Fibroblast of lung (primary cell): ENCODE data around the gene THAP10. TPM values are rescaled to one million over a fixed set of nuclear protein-coding genes. Genes with fewer than 3 reads are reported as not detected.

ENCODE experiments used
- DNase-seq, 2 donors: peaks; one replicate each; pipeline versions ENCODE4 v3.0.0 to v3.0.0-alpha.2; 2010; ENCODE audit warnings: low read depth in 2 of 2
- H2AFZ ChIP-seq: 2 replicates; pipeline ENCODE4 v1.5.1; 2012; ENCODE audit warnings: low read length, control low read depth, inconsistent platforms
- H3K27ac ChIP-seq: 2 replicates; pipeline ENCODE4 v1.5.1; 2011; ENCODE audit warnings: low read length, control low read depth; ENCODE audit not compliant: insufficient read depth
- H3K27me3 ChIP-seq: 2 replicates; pipeline ENCODE4 v1.5.1; 2011; ENCODE audit warnings: mild to moderate bottlenecking, low read length; ENCODE audit not compliant: control insufficient read depth, insufficient read depth
- H3K36me3 ChIP-seq: 2 replicates; pipeline ENCODE4 v1.5.1; 2011; ENCODE audit warnings: low read length; ENCODE audit not compliant: control insufficient read depth, insufficient read depth
- H3K4me1 ChIP-seq: 2 replicates; pipeline ENCODE4 v1.5.1; 2011; ENCODE audit warnings: low read length; ENCODE audit not compliant: control insufficient read depth, insufficient read depth; ENCODE audit errors: extremely low read depth
- H3K4me2 ChIP-seq: 2 replicates; pipeline ENCODE4 v1.5.1; 2011; ENCODE audit warnings: low read length, control low read depth; ENCODE audit not compliant: insufficient read depth; ENCODE audit errors: extremely low read depth
- H3K4me3 ChIP-seq, 4 experiments: fragments of 200-600 bp in 1 of 4; sonication (generic) in 1 of 4; replicated peaks in 1 of 4; 2 replicates each; pipeline ENCODE4 v1.5.1; 2011 to 2016; ENCODE audit warnings: low read length in 4 of 4, low read depth in 3 of 4, mild to moderate bottlenecking in 3 of 4, control low read depth in 2 of 4, inconsistent platforms in 1 of 4, mixed read lengths in 1 of 4; ENCODE audit not compliant: insufficient read depth in 1 of 4; ENCODE audit errors: control extremely low read depth in 1 of 4
- H3K79me2 ChIP-seq: 2 replicates; pipeline ENCODE4 v1.5.1; 2012; ENCODE audit warnings: mild to moderate bottlenecking, low read length, inconsistent platforms; ENCODE audit not compliant: control insufficient read depth, insufficient read depth
- H3K9ac ChIP-seq: 2 replicates; pipeline ENCODE4 v1.5.1; 2011; ENCODE audit warnings: mild to moderate bottlenecking, low read length, control low read depth; ENCODE audit not compliant: insufficient read depth
- H3K9me3 ChIP-seq: 2 replicates; pipeline ENCODE4 v1.5.1; 2012; ENCODE audit warnings: low read depth, low read length; ENCODE audit not compliant: control insufficient read depth, insufficient read depth
- H4K20me1 ChIP-seq: 2 replicates; pipeline ENCODE4 v1.5.1; 2011; ENCODE audit warnings: low read length; ENCODE audit not compliant: control insufficient read depth, insufficient read depth; ENCODE audit errors: extremely low read depth
- EZH2 ChIP-seq: IDR thresholded peaks from 2 replicates; pipeline ENCODE4 v1.5.1; 2012; ENCODE audit warnings: low read length, control low read depth, mild to moderate bottlenecking; ENCODE audit errors: missing control alignments
- polyA plus RNA-seq, 2 donors: library from polyadenylated mRNA; depleted of rRNA in 1 of 2; stranded (reverse) in 1 of 2; unstranded in 1 of 2; fragments of >200 nt; gene quantifications; 2 replicates each; pipeline ENCODE4 v1.2.1, GENCODE V29; 2011 to 2012; ENCODE audit warnings: missing spikeins in 1 of 2
- total RNA-seq: library from RNA; depleted of rRNA; stranded (reverse); fragments of >200 nt; gene quantifications from 2 replicates; pipeline ENCODE4 v1.2.1, GENCODE V29; 2014
- TF ChIP-seq, protein P1 (sequence below), 2 donors: IDR thresholded peaks in 1 of 2; conservative IDR thresholded peaks in 1 of 2; 1 replicate in 1 of 2; 2 replicates in 1 of 2; pipeline ENCODE4 v1.5.1; 2011 to 2012; ENCODE audit warnings: low read length in 2 of 2, control low read depth in 1 of 2, inconsistent platforms in 1 of 2, low read depth in 1 of 2, mild to moderate bottlenecking in 1 of 2

THAP10 gene
- total and polyA plus RNA-seq, 2 donors (not counting 1 experiment from before 2014, with no cell fraction given) = 4.6 to 5.0 TPM

- Histone ChIP-seq H3K79me2 (no peaks in the 10 kb centered on the region), H3K27ac (no peak overlapping the region), H3K4me1 (peaks cover 31% of the 10 kb centered on the region)
These were observed 25.1 kb downstream of the THAP10 start for GRCh38 chr15:70866982-70867641.

DNA sequence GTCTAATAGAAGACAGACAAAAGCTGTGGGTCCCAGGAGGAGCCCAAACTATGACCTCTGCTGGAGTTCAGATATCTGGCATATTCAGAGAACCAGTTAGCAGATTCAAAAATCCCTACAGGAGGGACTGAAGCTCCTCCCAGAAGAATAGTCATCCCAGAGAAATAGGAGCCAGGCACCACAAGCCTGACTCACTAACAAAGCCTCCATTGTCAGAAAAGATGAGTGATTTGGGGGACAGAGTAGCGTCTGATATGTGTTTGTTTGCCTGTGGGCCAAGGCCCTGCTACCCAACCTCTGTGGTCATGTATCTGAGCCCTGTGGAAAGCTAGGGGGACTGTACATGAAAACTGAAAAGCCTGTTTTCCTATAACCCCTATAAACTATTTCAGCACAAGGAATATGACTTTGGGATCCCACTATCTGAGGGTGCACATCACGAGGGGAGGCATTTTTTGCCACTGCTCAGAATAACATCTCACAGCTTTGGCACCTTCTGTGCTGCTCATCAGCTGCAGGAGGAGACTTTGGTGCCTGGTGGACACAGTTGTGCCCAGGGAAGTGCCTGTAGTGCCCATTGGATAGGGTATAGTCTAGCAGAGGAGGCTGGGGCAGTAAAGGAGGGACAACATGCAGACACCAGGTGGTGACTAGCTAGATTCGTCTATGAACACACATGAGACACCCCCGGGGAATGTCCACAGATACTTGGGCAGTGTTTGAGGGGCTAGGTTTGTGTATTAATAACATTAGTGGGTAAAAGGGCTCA, 28.6 kb downstream of the THAP10 start:
- Histone ChIP-seq H3K27me3 (no peaks in the 10 kb centered on the region), H3K4me3 (no peak overlapping the region), H3K4me1 (peaks cover 22% of the 10 kb centered on the region), H3K36me3 (no peaks in the 10 kb centered on the region), H3K27ac (peak overlapping the region; percentile 59), H3K9me3 (no peaks in the 10 kb centered on the region), H3K79me2 (no peaks in the 10 kb centered on the region), H3K9ac (no peak overlapping the region), H2AFZ (no peak overlapping the region), H4K20me1 (no peaks in the 10 kb centered on the region), H3K4me2 (peak overlapping the region; percentile 0)
- DNase-seq = peak; percentile 85 to 94
- TF ChIP-seq, protein P1, sequence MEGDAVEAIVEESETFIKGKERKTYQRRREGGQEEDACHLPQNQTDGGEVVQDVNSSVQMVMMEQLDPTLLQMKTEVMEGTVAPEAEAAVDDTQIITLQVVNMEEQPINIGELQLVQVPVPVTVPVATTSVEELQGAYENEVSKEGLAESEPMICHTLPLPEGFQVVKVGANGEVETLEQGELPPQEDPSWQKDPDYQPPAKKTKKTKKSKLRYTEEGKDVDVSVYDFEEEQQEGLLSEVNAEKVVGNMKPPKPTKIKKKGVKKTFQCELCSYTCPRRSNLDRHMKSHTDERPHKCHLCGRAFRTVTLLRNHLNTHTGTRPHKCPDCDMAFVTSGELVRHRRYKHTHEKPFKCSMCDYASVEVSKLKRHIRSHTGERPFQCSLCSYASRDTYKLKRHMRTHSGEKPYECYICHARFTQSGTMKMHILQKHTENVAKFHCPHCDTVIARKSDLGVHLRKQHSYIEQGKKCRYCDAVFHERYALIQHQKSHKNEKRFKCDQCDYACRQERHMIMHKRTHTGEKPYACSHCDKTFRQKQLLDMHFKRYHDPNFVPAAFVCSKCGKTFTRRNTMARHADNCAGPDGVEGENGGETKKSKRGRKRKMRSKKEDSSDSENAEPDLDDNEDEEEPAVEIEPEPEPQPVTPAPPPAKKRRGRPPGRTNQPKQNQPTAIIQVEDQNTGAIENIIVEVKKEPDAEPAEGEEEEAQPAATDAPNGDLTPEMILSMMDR (conservative IDR thresholded peaks at IDR 0.05 in 1 of 2, IDR thresholded peaks at IDR 0.05 in 1 of 2; ENCODE audit: low read depth in 1 of 2, low read length in 2 of 2) = no peak
- no peak for TF ChIP-seq EZH2

More at GRCh38 chr15:70866982-70867641, 25.1 kb downstream of the THAP10 start:
- H3K4me2 ChIP-seq = no peak overlapping the region
- H3K9ac ChIP-seq = no peak overlapping the region
- H4K20me1 ChIP-seq = no peaks in the 10 kb centered on the region
- DNase-seq = peak in 1 of 2 donors; percentile 40
- TF ChIP-seq EZH2 = no peak
- TF ChIP-seq, protein P1 (conservative IDR thresholded peaks at IDR 0.05 in 1 of 2, IDR thresholded peaks at IDR 0.05 in 1 of 2; ENCODE audit: low read depth in 1 of 2, low read length in 2 of 2) = no peak
- no peak overlapping the region for H2AFZ ChIP-seq
- H3K27me3 ChIP-seq = no peaks in the 10 kb centered on the region
- H3K4me3 ChIP-seq = no peak overlapping the region
- H3K36me3 ChIP-seq = no peaks in the 10 kb centered on the region
- H3K9me3 ChIP-seq = no peaks in the 10 kb centered on the region

- no peaks in the 10 kb centered on the region for H4K20me1 ChIP-seq
- no peak for DNase-seq
- no peaks in the 10 kb centered on the region for H3K27me3 ChIP-seq
- H3K9ac ChIP-seq = no peak overlapping the region
- no peaks in the 10 kb centered on the region for H3K36me3 ChIP-seq
- no peaks in the 10 kb centered on the region for H3K9me3 ChIP-seq
- H3K4me2 ChIP-seq = no peak overlapping the region
- no peak overlapping the region for H2AFZ ChIP-seq
- H3K4me3 ChIP-seq = no peak overlapping the region
- H3K27ac ChIP-seq = no peak overlapping the region
- peaks cover 32% of the 10 kb centered on the region for H3K4me1 ChIP-seq
- no peaks in the 10 kb centered on the region for H3K79me2 ChIP-seq
- no peak for TF ChIP-seq EZH2
- TF ChIP-seq, protein P1 (conservative IDR thresholded peaks at IDR 0.05 in 1 of 2, IDR thresholded peaks at IDR 0.05 in 1 of 2; ENCODE audit: low read depth in 1 of 2, low read length in 2 of 2) = no peak
These were observed 32.2 kb downstream of the THAP10 start for GRCh38 chr15:70859998-70860397.
